ENCODE measurements around the gene HYCC1. TPM values are rescaled to one million over a fixed set of nuclear protein-coding genes. Genes with fewer than 3 reads are reported as not detected.

The HYCC1 gene
- total and polyA plus RNA-seq, 2 experiments from 2014 or later = 55.4 to 181 TPM

- no peaks in the 10 kb centered on the region for H3K27me3 Mint-ChIP-seq (ENCODE audit: insufficient read depth, low read depth, poor library complexity)
- Histone ChIP-seq H3K36me3 (ENCODE audit: insufficient read depth) (peaks cover 31% of the 10 kb centered on the region), H3K27me3 (ENCODE audit: insufficient read depth) (no peaks in the 10 kb centered on the region), H3K4me1 (ENCODE audit: insufficient read depth) (no peaks in the 10 kb centered on the region), H3F3A (replicated peaks; ENCODE audit: low read depth) (no peaks in the 10 kb centered on the region), H3K4me2 (no peak overlapping the region), H3K27ac (ENCODE audit: low read depth) (no peak overlapping the region), H4K20me1 (replicated peaks; ENCODE audit: insufficient read depth) (no peaks in the 10 kb centered on the region), H3K4me3 (no peak overlapping the region), H2AFZ (no peak overlapping the region), H3K79me2 (replicated peaks; ENCODE audit: insufficient read depth) (no peaks in the 10 kb centered on the region), H3K9me2 (ENCODE audit: insufficient read depth) (no peaks in the 10 kb centered on the region)
- no peak overlapping the region for H3K4me3 Mint-ChIP-seq
- H3K27ac Mint-ChIP-seq = no peak overlapping the region
- H3K4me1 Mint-ChIP-seq = peaks cover 9% of the 10 kb centered on the region
- ATAC-seq = no peak
- peaks cover 51% of the 10 kb centered on the region for H3K36me3 Mint-ChIP-seq (ENCODE audit: low read depth)
- no peak for DNase-seq (ENCODE audit: low spot score)
- TF ChIP-seq ZNF114 (CRISPR knock-in tag; IDR thresholded peaks at IDR 0.05) (no peak), POLR2AphosphoS5 (IDR thresholded peaks at IDR 0.05; ENCODE audit: low read depth) (no peak), EZH2phosphoT487 (IDR thresholded peaks at IDR 0.05; ENCODE audit: unreplicated experiment) (no peak), ETS1 (IDR thresholded peaks at IDR 0.05) (no peak), STAT1 (IDR thresholded peaks at IDR 0.05; ENCODE audit: unreplicated experiment) (no peak), NANOG (IDR thresholded peaks at IDR 0.05; ENCODE audit: borderline replicate concordance) (no peak), ZNF331 (CRISPR knock-in tag; IDR thresholded peaks at IDR 0.05; ENCODE audit: low read depth) (no peak), CREB1 (CRISPR knock-in tag; IDR thresholded peaks at IDR 0.05; ENCODE audit: low read depth) (no peak), JUNB (IDR thresholded peaks at IDR 0.05; ENCODE audit: unreplicated experiment) (no peak), EZH2 (IDR thresholded peaks at IDR 0.05; ENCODE audit: low read depth, unreplicated experiment) (no peak)
- TF ChIP-seq, protein P1, sequence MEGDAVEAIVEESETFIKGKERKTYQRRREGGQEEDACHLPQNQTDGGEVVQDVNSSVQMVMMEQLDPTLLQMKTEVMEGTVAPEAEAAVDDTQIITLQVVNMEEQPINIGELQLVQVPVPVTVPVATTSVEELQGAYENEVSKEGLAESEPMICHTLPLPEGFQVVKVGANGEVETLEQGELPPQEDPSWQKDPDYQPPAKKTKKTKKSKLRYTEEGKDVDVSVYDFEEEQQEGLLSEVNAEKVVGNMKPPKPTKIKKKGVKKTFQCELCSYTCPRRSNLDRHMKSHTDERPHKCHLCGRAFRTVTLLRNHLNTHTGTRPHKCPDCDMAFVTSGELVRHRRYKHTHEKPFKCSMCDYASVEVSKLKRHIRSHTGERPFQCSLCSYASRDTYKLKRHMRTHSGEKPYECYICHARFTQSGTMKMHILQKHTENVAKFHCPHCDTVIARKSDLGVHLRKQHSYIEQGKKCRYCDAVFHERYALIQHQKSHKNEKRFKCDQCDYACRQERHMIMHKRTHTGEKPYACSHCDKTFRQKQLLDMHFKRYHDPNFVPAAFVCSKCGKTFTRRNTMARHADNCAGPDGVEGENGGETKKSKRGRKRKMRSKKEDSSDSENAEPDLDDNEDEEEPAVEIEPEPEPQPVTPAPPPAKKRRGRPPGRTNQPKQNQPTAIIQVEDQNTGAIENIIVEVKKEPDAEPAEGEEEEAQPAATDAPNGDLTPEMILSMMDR (conservative IDR thresholded peaks at IDR 0.05; ENCODE audit: low read depth in 2 of 2) = no peak
- TF ChIP-seq, protein P2, sequence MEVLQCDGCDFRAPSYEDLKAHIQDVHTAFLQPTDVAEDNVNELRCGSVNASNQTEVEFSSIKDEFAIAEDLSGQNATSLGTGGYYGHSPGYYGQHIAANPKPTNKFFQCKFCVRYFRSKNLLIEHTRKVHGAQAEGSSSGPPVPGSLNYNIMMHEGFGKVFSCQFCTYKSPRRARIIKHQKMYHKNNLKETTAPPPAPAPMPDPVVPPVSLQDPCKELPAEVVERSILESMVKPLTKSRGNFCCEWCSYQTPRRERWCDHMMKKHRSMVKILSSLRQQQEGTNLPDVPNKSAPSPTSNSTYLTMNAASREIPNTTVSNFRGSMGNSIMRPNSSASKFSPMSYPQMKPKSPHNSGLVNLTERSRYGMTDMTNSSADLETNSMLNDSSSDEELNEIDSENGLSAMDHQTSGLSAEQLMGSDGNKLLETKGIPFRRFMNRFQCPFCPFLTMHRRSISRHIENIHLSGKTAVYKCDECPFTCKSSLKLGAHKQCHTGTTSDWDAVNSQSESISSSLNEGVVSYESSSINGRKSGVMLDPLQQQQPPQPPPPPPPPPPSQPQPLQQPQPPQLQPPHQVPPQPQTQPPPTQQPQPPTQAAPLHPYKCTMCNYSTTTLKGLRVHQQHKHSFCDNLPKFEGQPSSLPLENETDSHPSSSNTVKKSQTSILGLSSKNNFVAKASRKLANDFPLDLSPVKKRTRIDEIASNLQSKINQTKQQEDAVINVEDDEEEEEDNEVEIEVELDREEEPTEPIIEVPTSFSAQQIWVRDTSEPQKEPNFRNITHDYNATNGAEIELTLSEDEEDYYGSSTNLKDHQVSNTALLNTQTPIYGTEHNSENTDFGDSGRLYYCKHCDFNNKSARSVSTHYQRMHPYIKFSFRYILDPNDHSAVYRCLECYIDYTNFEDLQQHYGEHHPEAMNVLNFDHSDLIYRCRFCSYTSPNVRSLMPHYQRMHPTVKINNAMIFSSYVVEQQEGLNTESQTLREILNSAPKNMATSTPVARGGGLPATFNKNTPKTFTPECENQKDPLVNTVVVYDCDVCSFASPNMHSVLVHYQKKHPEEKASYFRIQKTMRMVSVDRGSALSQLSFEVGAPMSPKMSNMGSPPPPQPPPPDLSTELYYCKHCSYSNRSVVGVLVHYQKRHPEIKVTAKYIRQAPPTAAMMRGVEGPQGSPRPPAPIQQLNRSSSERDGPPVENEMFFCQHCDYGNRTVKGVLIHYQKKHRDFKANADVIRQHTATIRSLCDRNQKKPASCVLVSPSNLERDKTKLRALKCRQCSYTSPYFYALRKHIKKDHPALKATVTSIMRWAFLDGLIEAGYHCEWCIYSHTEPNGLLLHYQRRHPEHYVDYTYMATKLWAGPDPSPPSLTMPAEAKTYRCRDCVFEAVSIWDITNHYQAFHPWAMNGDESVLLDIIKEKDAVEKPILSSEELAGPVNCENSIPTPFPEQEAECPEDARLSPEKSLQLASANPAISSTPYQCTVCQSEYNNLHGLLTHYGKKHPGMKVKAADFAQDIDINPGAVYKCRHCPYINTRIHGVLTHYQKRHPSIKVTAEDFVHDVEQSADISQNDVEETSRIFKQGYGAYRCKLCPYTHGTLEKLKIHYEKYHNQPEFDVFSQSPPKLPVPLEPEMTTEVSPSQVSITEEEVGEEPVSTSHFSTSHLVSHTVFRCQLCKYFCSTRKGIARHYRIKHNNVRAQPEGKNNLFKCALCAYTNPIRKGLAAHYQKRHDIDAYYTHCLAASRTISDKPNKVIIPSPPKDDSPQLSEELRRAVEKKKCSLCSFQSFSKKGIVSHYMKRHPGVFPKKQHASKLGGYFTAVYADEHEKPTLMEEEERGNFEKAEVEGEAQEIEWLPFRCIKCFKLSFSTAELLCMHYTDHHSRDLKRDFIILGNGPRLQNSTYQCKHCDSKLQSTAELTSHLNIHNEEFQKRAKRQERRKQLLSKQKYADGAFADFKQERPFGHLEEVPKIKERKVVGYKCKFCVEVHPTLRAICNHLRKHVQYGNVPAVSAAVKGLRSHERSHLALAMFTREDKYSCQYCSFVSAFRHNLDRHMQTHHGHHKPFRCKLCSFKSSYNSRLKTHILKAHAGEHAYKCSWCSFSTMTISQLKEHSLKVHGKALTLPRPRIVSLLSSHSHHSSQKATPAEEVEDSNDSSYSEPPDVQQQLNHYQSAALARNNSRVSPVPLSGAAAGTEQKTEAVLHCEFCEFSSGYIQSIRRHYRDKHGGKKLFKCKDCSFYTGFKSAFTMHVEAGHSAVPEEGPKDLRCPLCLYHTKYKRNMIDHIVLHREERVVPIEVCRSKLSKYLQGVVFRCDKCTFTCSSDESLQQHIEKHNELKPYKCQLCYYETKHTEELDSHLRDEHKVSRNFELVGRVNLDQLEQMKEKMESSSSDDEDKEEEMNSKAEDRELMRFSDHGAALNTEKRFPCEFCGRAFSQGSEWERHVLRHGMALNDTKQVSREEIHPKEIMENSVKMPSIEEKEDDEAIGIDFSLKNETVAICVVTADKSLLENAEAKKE (CRISPR knock-in tag; IDR thresholded peaks at IDR 0.05) = no peak
- TF ChIP-seq, protein P3, sequence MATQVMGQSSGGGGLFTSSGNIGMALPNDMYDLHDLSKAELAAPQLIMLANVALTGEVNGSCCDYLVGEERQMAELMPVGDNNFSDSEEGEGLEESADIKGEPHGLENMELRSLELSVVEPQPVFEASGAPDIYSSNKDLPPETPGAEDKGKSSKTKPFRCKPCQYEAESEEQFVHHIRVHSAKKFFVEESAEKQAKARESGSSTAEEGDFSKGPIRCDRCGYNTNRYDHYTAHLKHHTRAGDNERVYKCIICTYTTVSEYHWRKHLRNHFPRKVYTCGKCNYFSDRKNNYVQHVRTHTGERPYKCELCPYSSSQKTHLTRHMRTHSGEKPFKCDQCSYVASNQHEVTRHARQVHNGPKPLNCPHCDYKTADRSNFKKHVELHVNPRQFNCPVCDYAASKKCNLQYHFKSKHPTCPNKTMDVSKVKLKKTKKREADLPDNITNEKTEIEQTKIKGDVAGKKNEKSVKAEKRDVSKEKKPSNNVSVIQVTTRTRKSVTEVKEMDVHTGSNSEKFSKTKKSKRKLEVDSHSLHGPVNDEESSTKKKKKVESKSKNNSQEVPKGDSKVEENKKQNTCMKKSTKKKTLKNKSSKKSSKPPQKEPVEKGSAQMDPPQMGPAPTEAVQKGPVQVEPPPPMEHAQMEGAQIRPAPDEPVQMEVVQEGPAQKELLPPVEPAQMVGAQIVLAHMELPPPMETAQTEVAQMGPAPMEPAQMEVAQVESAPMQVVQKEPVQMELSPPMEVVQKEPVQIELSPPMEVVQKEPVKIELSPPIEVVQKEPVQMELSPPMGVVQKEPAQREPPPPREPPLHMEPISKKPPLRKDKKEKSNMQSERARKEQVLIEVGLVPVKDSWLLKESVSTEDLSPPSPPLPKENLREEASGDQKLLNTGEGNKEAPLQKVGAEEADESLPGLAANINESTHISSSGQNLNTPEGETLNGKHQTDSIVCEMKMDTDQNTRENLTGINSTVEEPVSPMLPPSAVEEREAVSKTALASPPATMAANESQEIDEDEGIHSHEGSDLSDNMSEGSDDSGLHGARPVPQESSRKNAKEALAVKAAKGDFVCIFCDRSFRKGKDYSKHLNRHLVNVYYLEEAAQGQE (IDR thresholded peaks at IDR 0.05; ENCODE audit: unreplicated experiment) = no peak
- no peaks in the 10 kb centered on the region for H3K9me3 Mint-ChIP-seq
These were observed 41.7 kb downstream of the HYCC1 start for GRCh38 chr7:22972207-22972606.

Data from GM23338 (cell line).